ENCODE data around the gene PLA2G12B. TPM values are rescaled to one million over a fixed set of nuclear protein-coding genes. Genes with fewer than 3 reads are reported as not detected.

Gene PLA2G12B
- total RNA-seq, 2 donors from 2014 or later, result 6.6 to 10.7 TPM

DNA sequence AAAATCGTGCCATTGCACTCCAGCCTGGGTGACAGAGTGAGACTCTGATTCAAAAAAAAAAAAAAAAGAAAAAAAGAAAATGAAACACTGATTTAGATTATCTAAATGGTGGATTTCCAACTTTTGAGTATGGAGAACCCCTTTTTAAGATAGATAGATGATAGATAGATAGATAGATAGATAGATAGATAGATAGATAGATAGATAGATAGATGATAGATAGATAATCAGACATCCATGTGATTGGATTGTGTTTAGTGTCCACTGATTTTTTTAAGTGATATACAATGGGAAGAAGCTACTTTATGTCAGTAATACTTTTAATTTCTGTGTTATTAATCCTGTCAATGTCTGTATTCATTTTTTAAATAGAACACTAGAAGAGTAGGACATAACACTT, 55.1 kb downstream of the PLA2G12B start:
- no peak for ATAC-seq
- DNase-seq, result no peak
- intact Hi-C loops (cut with DNase I), result no loop called here

DNA sequence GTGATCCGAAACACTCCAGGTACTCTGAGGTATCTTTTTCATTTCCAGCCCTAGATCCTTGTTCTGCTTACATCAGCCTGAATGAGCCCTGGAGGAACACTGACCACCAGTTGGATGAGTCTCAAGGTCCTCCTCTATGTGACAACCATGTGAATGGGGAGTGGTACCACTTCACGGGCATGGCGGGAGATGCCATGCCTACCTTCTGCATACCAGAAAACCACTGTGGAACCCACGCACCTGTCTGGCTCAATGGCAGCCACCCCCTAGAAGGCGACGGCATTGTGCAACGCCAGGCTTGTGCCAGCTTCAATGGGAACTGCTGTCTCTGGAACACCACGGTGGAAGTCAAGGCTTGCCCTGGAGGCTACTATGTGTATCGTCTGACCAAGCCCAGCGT, 56.0 kb downstream of the PLA2G12B start:
- intact Hi-C loops (cut with DNase I), result no loop called here
- ATAC-seq (no peak), DNase-seq (no peak)

DNA sequence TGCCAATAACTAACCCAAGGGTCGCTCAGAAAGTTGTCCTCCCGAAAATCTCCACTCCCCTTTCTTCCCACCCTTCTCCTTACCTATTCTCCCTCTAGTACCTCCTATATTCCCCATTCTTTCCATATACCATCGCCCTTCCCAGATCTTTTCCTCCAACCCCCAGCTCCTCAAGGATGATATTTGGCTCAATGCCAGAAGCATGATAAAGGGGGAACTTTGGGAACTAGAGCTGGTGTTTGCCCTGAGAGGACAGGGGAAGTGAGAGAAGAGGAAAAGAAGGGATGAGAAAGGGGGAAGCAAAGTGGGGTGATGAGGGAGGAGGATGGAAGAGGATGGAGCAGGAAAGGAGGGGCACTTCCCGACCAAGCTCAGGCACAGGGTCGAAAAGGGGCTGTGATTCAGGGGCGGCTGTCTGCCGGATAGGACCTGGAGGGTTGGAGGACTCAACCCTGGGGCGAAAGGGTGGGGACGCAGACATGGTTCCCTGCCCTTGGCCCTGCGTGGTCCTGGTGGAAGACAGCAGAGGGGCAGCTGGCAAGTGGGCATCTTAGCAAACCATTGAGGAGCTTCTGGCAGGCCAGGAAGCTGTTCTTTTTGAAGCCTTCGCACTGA, 59.3 kb downstream of the PLA2G12B start:
- DNase-seq, result no peak
- no peak for ATAC-seq

DNA sequence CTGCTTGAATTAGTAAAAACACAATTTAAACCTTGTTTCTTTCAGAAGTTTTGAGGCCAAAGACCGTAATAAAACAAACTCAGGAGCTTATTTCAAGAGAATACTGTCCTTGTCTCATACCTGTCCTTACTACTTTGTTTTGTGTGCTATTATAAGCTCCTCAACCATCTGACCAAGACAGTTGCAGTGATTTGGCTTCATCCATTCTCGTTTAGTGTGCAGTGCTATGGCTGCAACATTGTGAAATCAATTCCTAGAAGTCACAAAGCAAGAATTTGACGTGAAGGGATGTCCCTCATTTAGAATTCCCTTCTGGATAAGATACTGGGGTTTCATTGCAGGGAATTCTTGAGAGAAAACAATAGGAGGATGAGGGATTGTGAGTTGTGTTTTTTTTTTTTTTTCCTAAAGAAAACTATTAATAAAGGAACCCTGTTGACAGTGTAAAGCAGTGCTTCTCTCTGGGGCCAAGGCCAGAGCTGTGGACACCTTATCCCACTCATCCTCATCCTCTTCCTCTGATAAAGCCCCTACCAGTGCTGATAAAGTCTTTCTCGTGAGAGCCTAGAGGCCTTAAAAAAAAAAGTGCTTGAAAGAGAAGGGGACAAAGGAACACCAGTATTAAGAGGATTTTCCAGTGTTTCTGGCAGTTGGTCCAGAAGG, 61.3 kb downstream of the PLA2G12B start, which contains the start of gene OIT3:
Gene OIT3 (plus strand): TSS at position 604 of the 663 bp plus-strand sequence. CDS start 60 bp downstream, outside the sequence.
- ATAC-seq (no peak), DNase-seq (no peak)
- intact Hi-C loops (cut with DNase I), result no loop called here

More for the DNA sequence above, 59.3 kb downstream of the PLA2G12B start:
- intact Hi-C loops (cut with DNase I), result no loop called here

DNA sequence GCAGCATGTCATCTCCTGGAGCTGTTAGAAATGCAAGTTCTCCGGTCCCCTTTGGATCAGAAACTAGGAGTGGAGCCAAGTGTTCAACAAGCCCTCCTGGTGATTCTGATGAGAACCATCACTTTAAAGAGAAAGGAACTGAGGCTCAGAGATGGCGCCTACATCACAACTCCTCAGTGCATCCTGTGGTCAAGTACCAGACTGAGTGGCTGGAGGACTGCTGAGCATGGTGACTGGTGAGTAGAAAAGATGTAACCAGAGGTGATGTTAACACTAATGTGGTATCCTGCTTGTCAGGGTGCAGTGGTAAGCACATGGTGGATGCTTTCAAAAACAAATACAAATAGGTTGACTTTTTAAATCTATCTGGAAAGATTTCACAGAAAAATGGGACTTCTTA, 64.5 kb downstream of the PLA2G12B start:
- intact Hi-C loops (cut with DNase I), result no loop called here
- ATAC-seq (peak in 1 of 2 donors; percentile 55), DNase-seq (no peak)

DNA sequence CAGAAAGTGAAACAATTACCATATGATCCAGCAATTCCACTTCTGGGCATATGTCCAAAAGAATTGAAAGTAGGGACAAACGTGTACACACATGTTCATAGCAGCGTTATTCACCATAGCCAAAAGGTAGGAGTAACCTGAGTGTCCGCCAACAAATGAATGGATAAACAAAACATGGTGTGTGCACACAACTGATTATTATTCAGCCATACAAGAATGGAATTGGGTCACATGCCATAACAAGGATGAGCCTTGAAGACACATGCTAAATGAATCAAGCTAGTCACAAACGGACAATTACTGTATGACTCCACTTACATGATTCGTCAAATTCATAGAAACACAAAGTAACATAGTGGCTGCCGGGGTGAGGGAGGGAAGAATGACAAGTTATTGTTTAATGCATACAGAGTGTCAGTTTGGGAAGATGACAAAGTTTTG, 65.2 kb downstream of the PLA2G12B start:
- no peak for ATAC-seq
- DNase-seq, result no peak
- intact Hi-C loops (cut with DNase I), result no loop called here

DNA sequence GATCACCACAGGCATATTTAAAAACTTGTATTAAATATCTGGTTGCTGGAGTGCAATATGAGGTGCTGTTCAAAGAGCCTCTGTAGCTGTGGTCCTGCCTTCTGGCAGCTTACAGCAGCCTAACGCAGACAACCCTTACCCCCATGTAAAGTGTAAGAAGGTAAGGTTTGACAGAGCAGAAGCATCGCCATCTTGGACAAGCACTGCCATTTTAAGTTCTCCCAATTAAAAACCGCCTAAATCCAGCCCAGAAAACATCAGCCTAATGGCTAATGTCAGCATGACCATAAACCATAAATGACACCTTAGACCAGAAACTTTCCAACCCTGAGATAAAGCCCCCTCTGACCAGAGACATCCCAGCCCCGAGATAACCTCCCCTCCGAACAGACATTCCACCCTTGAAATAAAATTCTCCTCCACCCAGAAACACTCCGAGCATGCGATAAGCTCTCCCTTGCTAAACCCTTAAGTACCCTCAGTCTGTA, 66.4 kb downstream of the PLA2G12B start:
- DNase-seq (no peak), ATAC-seq (no peak)
- intact Hi-C loops (cut with DNase I), result no loop called here

DNA sequence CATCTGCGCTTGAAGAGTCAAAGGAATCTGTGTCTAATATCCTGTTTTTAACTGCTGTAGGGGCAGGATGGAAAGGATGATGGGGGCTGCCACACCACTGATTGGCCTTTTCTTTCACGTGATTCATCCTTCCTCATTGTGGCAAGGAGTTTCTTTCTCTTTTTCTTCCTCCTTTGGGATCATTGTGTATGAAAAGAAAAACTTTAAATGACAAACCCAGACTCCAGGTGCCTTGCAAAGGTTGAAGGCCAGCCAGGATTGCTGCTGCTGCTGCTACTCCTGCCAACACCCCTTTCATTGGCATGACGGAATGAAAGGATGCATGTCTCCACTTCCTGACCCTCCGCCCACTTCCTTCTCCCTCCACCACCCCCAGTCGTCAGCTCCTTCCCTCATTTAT, 67.6 kb downstream of the PLA2G12B start:
- DNase-seq (no peak), ATAC-seq (peak in 1 of 2 donors; percentile 35)
- intact Hi-C loops (cut with DNase I), result no loop called here

DNA sequence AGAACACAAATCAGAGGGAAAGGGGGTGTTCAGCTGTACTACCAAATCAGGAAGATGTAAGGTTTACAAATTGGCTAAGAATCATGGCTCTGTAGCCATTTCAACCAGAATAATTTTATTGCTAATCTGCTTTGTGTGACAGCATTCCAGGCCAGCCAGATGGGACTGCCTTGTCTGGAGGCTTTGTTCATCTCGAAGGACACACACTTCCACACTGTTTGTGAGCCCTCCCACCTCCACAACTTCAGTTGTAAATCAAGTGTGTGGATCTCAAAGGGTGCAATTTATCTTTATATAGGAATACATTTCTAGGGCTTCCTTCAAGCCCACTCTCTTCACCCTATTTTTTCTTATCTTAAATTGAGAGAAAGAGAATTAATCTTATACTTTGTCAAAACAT, 68.0 kb downstream of the PLA2G12B start:
- intact Hi-C loops (cut with DNase I), result no loop called here
- ATAC-seq, result no peak
- DNase-seq, result no peak

DNA sequence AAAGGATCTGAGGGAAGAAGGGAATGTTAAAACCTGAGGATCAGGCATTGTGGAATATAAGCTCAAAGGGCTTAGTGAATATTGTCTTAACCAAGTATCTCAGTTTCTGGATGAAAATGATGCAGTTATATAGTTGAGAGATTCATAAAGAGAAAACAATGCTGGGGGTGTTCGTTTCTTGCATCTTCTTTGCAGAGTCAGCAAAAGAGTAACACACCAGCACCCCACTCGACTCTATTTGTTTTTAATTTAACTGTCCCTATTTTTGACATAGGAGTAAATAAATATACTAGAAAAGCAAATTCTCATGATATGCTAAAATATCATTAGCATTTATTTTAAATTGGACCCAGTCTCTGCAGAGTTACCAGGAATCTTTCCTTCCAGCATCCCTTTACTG, 68.7 kb downstream of the PLA2G12B start:
- ATAC-seq (no peak), DNase-seq (no peak)
- intact Hi-C loops (cut with DNase I), result no loop called here

Other genes with a start within 250 kb of the PLA2G12B start
- gene OIT3, start 61.1 kb downstream of the PLA2G12B start, total RNA-seq, result under 1 TPM; 0.09 to 0.29 TPM
- 10 to 100 TPM; 41.0 to 51.0 TPM for gene P4HA1, start 142.1 kb upstream of the PLA2G12B start, total RNA-seq
- gene NUDT13, start 155.6 kb upstream of the PLA2G12B start, total RNA-seq, result 1 to 10 TPM; 1.6 to 2.7 TPM
- 10 to 100 TPM; 17.3 to 18.2 TPM for gene ECD, start 213.2 kb upstream of the PLA2G12B start, total RNA-seq
- 10 to 100 TPM; 13.6 to 15.3 TPM for gene FAM149B1, start 213.3 kb upstream of the PLA2G12B start, total RNA-seq